Ureter (tissue), 1 donor: ENCODE results near the gene CEBPZOS. TPM values are rescaled to one million over a fixed set of nuclear protein-coding genes. Genes with fewer than 3 reads are reported as not detected.
"Not testable (repeated sequence)": the region's sequence is repeated elsewhere in the genome, so short reads cannot be mapped to it uniquely, and the experiment has no call there.

Source experiments
- DNase-seq: peaks from one replicate; pipeline ENCODE4 v3.0.0-alpha.2; 2020; ENCODE audit warnings: low spot score
- total RNA-seq: library from RNA; stranded (reverse); gene quantifications from one replicate; pipeline ENCODE4 v1.2.4, GENCODE V29; 2023
- donor health status: DM: yes; HTN: yes; CAD: no.

Gene CEBPZOS
- total RNA-seq, 1 donor from 2014 or later = 58.6 TPM

- DNase-seq = no peak
Observed at GRCh38 chr2:37191253-37191652, 5.0 kb upstream of the CEBPZOS start.

GRCh38 chr2:37191747-37192146, 4.5 kb upstream of the CEBPZOS start:
- no peak for DNase-seq

GRCh38 chr2:37192551-37192950, 3.7 kb upstream of the CEBPZOS start:
- DNase-seq = no peak

- DNase-seq = not testable (repeated sequence)
Observed at GRCh38 chr2:37195862-37196319, 405 bp upstream of the CEBPZOS start.

- DNase-seq = no peak
Observed at GRCh38 chr2:37198681-37199065, 2.4 kb downstream of the CEBPZOS start.

- DNase-seq = no peak
Observed at GRCh38 chr2:37201208-37201607, 4.9 kb downstream of the CEBPZOS start.

GRCh38 chr2:37201766-37202165, 5.5 kb downstream of the CEBPZOS start:
- no peak for DNase-seq

GRCh38 chr2:37203708-37204107, 7.4 kb downstream of the CEBPZOS start:
- DNase-seq = no peak

- not testable (repeated sequence) for DNase-seq
Observed at GRCh38 chr2:37205071-37205661, 8.9 kb downstream of the CEBPZOS start.

GRCh38 chr2:37205689-37206341, 9.5 kb downstream of the CEBPZOS start:
- no peak for DNase-seq

- not testable (repeated sequence) for DNase-seq
Observed at GRCh38 chr2:37206760-37207159, 10.5 kb downstream of the CEBPZOS start.

GRCh38 chr2:37211212-37211611, 14.9 kb downstream of the CEBPZOS start:
- no peak for DNase-seq

- no peak for DNase-seq
Observed at GRCh38 chr2:37211939-37212338, 15.6 kb downstream of the CEBPZOS start.

GRCh38 chr2:37215250-37215649, 19.0 kb downstream of the CEBPZOS start:
- DNase-seq = no peak

- DNase-seq = no peak
Observed at GRCh38 chr2:37219046-37219445, 22.8 kb downstream of the CEBPZOS start.

- no peak for DNase-seq
Observed at GRCh38 chr2:37223131-37223530, 26.8 kb downstream of the CEBPZOS start.

GRCh38 chr2:37224063-37224462, 27.8 kb downstream of the CEBPZOS start:
- DNase-seq = no peak

- not testable (repeated sequence) for DNase-seq
Observed at GRCh38 chr2:37225129-37225528, 28.8 kb downstream of the CEBPZOS start.

GRCh38 chr2:37226863-37227262, 30.6 kb downstream of the CEBPZOS start:
- no peak for DNase-seq

GRCh38 chr2:37228788-37229187, 32.5 kb downstream of the CEBPZOS start:
- DNase-seq = no peak

- no peak for DNase-seq
Observed at GRCh38 chr2:37230581-37230980, 34.3 kb downstream of the CEBPZOS start.

- peak; percentile 93 for DNase-seq
Observed at GRCh38 chr2:37231241-37232130, 35.2 kb downstream of the CEBPZOS start, which contains the start of the genes CEBPZ and NDUFAF7. TSS of gene CEBPZ (minus strand) at chr2:37231596. CDS start at chr2:37231567, 29 bp downstream. TSS of gene NDUFAF7 (plus strand) at chr2:37231658. CDS start at chr2:37231706, 48 bp downstream.
